Lung microvascular endothelial cell (primary cell): ENCODE data around the gene ZIC2. TPM values are rescaled to one million over a fixed set of nuclear protein-coding genes. Genes with fewer than 3 reads are reported as not detected.

Experiments used
- DNase-seq, 2 donors: peaks; one replicate each; pipeline versions ENCODE4 v3.0.0 to v3.0.0-alpha.2; 2010; ENCODE audit warnings: low read depth in 2 of 2
- total RNA-seq: library from RNA; depleted of rRNA; stranded (reverse); fragments of >200 nt; gene quantifications from 2 replicates; pipeline ENCODE4 v1.2.1, GENCODE V29; 2014

ZIC2 gene
- total RNA-seq, 1 donor from 2014 or later, result 0.20 TPM

GRCh38 chr13:99959540-99960230 lies 21.9 kb upstream of the ZIC2 start:
- DNase-seq, result peak; percentile 11 to 28

- DNase-seq, result no peak
Measured at GRCh38 chr13:99960663-99961311, 20.8 kb upstream of the ZIC2 start.

- DNase-seq, result no peak
Measured at GRCh38 chr13:99961636-99962035, 19.9 kb upstream of the ZIC2 start.

- DNase-seq, result no peak
Measured at GRCh38 chr13:99962242-99962641, 19.3 kb upstream of the ZIC2 start.

- no peak for DNase-seq
Measured at GRCh38 chr13:99963816-99964339, 17.7 kb upstream of the ZIC2 start.

- no peak for DNase-seq
Measured at GRCh38 chr13:99965329-99966000, 16.1 kb upstream of the ZIC2 start.

DNA sequence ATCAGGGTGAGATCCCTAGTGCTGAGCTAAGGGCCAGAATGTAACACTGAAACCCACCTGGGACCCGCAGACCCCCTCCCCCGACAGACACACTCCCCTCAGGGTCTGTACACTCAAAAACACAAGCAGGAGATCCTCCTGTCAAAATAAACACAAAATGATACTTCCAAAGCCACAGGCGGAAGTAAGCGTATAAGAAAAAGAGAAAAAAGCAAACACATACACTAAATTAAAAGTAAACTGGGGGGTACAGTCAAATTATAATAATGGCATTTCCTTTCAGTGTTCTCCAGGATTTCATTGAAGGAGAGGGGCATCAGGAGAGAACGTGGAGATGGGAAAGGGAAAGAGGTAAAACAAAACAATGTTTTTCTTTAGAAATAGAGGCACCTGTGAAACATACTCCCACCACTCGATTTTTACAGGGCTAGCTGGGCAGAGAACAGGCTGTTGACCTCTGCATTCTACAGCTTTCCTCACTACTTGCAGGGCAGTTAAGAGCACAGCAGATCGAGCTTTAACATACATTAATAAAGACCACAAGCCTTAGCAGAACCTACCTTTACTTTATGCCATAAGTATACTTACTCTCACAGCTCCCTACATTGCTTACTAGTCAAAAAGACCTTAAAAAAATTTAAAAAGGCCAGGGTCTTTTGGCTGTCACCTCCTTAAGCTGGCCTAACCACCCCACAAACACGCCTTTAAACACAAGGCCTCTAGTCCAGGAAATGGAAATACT lies 15.3 kb upstream of the ZIC2 start:
- no peak for DNase-seq

DNA sequence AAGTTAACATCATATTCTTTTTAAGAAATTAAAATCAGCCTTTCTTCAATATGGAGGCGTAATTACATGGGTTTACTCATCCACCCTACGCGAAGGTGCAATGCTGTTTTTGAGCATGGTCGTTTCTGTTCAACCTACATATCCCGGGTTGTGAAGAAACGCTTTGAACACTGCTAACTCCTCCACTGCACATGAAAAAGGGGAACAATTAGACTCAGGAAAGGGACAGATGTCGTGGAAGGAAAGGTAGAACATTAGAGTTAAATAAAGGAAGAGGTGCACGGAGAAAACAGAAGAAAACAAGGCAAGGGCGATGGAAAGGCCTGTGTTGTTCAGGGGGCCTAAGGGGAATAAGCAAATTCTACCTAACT lies 14.1 kb upstream of the ZIC2 start:
- no peak for DNase-seq

DNA sequence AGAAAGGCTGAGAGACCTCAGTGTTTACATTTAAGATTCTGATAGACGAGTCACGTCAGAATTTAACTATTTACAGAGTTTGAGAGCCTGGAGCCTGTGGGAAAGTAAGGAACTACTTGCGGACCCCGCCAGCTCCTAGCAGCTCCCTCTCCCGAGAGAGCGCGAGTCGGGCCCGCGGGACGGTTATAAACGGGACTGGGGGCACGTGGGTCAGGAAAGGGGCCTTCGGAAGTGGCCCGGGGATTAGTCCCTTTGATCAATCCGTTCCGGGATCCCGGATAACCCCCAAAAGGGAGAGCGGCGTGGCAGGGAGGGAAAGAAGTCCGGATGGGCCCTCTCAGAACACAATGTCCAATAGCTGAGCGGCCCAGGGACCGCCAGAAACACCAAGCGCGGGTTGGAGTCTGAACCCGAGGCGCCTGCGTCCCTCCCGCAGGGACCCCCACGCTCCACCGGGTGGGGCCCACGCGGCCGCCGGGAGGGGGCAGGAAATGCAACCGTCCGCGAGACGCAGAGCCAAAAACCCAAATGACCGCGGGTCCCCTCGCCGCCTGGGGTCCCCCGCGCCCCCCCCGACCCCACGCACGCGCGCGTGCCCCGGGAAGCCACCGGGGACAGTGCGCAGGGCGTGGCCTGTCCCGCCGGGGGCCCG lies 13.6 kb upstream of the ZIC2 start:
- DNase-seq, result no peak

DNA sequence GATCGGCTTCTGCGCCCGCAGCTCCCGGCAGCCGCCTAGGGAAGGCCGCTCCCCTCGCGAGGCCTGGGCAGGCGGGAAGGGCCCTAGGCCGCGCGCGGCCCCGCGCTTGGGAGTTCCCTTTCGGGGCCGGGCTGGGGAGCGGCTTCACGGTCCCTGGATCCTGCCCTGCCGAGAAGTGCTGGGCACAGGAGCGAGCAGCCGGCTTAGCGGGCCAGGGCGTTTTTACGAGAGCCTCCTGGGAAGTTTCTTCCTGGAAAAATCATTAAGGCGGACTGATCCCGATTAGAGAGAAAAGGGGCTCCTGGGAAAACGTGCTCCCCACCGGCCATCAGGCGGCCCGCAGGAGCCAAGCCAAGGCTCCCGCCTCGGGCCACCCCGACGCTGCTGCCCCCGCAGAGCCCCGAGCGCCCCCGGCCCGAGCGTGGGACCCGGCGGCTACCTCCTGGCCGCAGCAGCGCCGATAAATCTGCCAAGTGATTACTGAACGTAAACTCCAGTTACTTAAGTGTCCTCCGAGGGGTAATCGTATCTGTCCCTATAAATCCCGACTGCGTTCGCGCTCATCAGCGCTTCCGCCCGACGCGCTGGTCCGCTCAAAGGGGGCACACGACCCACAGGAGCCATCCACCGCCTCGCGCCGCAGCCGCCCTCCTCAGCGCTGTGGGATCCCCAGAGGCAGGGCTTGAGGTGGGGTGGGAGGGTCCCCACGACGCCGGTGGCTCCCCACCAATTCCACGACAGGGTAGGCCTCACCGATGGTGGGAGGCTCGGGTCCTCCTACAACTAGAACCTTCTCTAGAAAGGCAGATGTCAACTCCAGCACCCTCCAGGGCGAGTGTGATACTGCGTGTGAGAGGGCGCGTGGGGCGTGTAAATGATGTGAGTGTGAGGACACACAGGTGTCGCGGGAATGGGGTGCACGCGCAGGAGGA lies 12.8 kb upstream of the ZIC2 start:
- DNase-seq, result peak; percentile 12 to 46

- no peak for DNase-seq
Measured at GRCh38 chr13:99969453-99969918, 12.1 kb upstream of the ZIC2 start.

GRCh38 chr13:99969919-99970650 lies 11.5 kb upstream of the ZIC2 start:
- peak in 1 of 2 donors; percentile 45 for DNase-seq

DNA sequence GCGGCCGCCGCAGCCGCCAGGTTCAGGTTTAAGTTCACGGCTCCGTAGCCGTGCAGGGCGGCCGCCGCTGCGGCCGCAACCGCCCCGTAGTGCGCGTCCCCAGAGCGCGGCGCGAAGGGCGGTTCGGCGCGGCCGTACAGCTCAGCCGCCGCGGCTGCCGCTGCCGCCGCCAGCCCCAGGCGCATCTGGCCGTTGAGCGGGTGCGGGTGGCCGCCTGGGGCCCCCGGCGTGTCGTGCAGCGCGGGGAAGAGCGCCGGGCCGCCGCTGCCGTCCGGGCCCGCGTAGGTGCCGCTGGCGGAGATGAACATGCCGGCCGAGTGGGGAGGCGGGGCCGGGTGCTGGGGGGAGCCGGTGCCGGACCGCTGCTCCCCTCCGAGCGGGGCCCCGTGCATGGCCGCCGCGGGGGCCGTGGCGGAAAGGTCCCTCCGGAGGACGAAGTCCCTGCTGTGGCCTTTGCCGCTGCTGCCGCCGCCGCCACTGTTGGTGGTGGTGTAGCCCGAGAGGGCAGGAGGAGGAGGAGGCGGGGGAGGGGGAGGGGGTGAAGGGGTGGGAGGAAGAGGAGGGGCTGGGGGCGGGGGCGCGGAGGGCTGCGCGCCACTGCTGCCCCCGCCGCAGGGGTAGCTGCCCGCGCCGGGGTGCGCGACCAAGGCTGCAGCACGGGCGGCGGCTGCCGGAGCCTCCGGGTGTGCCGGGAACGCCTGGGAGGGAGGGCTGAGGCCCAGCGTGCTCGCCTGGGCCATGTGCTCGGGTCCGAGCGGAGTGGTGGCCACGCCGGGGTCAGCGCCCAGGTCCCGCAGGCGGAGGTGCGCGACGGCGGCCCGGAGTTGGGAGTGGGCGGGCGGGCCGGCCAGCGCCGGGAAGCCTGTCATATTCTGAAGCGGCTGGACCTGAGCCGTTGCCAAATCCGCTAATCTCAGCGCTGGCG lies 10.7 kb upstream of the ZIC2 start:
- peak in 1 of 2 donors; percentile 19 for DNase-seq

GRCh38 chr13:99971576-99972189 lies 9.9 kb upstream of the ZIC2 start, which contains the start of gene ZIC5:
Gene ZIC5, minus strand, starts transcription at chr13:99971767. Its CDS starts 164 bp downstream, at chr13:99971603.
- DNase-seq, result peak in 1 of 2 donors; percentile 18

DNA sequence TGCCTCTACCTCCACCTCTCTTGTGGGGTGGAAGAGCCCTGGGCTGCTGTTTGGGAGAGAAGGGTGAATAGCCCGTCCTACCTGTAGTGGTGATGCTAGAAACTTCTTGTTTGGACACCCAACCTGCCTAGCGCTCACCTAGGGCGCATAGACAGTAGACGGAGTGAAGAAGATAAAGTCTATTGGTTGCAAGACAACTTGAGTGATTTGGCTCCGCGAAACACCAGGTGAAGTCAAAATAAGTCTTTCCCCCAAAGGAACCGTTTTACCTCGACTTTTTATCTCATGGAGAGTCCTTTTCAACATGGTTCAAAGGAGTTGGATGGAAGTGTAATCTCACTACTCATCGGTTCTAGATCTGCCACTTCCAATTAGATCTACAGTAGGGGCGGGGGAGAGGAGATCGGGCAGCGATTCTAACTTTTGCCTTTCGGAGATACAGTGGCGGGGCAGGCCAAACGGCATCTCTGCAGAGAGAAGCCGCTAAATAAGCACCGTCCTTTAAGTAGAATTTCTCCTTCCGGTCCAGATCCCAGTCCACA lies 9.3 kb upstream of the ZIC2 start:
- DNase-seq, result no peak

GRCh38 chr13:99973163-99973807 lies 8.3 kb upstream of the ZIC2 start:
- no peak for DNase-seq

- DNase-seq, result no peak
Measured at GRCh38 chr13:99973808-99974185, 7.8 kb upstream of the ZIC2 start.
